Activated T-cell treated with anti-CD3 and anti-CD28 coated beads for 24 hours (primary cell): ENCODE measurements around the gene C2CD2.

Source experiments
- DNase-seq: peaks from one replicate; pipeline ENCODE4 v3.0.0-alpha.2; 2020; ENCODE audit warnings: low read depth

The C2CD2 gene

GRCh38 chr21:41908829-41909228 lies 45.0 kb downstream of the C2CD2 start:
- no peak for DNase-seq

- DNase-seq = no peak
Measured at GRCh38 chr21:41907496-41908258, 46.1 kb downstream of the C2CD2 start.

GRCh38 chr21:41906770-41907169 lies 47.0 kb downstream of the C2CD2 start:
- no peak for DNase-seq

GRCh38 chr21:41903559-41904351 lies 50.1 kb downstream of the C2CD2 start:
- DNase-seq = no peak

- no peak for DNase-seq
Measured at GRCh38 chr21:41902946-41903345, 50.9 kb downstream of the C2CD2 start.

- no peak for DNase-seq
Measured at GRCh38 chr21:41901782-41902181, 52.0 kb downstream of the C2CD2 start.

- DNase-seq = peak; percentile 23
Measured at GRCh38 chr21:41901099-41901498, 52.7 kb downstream of the C2CD2 start.

GRCh38 chr21:41900401-41900800 lies 53.4 kb downstream of the C2CD2 start:
- no peak for DNase-seq

GRCh38 chr21:41899426-41900202 lies 54.2 kb downstream of the C2CD2 start:
- peak; percentile 35 for DNase-seq

- DNase-seq = no peak
Measured at GRCh38 chr21:41898998-41899397, 54.8 kb downstream of the C2CD2 start.

GRCh38 chr21:41897700-41898099 lies 56.1 kb downstream of the C2CD2 start:
- DNase-seq = no peak

GRCh38 chr21:41897047-41897669 lies 56.7 kb downstream of the C2CD2 start:
- no peak for DNase-seq

GRCh38 chr21:41895643-41896493 lies 58.0 kb downstream of the C2CD2 start:
- peak; percentile 48 for DNase-seq

- no peak for DNase-seq
Measured at GRCh38 chr21:41894922-41895557, 58.8 kb downstream of the C2CD2 start.

- no peak for DNase-seq
Measured at GRCh38 chr21:41894511-41894910, 59.3 kb downstream of the C2CD2 start.

GRCh38 chr21:41892726-41893125 lies 61.1 kb downstream of the C2CD2 start:
- no peak for DNase-seq

GRCh38 chr21:41891132-41891531 lies 62.7 kb downstream of the C2CD2 start:
- no peak for DNase-seq

GRCh38 chr21:41890355-41890754 lies 63.5 kb downstream of the C2CD2 start:
- no peak for DNase-seq

GRCh38 chr21:41888749-41889376 lies 65.0 kb downstream of the C2CD2 start:
- no peak for DNase-seq

- DNase-seq = no peak
Measured at GRCh38 chr21:41887667-41888066, 66.2 kb downstream of the C2CD2 start.
